ENCODE results near the gene NT5E. TPM values are rescaled to one million over a fixed set of nuclear protein-coding genes. Genes with fewer than 3 reads are reported as not detected.

NT5E gene
- total and polyA plus RNA-seq, 4 donors, result 13.5 to 51.5 (median 34.1) TPM

DNA sequence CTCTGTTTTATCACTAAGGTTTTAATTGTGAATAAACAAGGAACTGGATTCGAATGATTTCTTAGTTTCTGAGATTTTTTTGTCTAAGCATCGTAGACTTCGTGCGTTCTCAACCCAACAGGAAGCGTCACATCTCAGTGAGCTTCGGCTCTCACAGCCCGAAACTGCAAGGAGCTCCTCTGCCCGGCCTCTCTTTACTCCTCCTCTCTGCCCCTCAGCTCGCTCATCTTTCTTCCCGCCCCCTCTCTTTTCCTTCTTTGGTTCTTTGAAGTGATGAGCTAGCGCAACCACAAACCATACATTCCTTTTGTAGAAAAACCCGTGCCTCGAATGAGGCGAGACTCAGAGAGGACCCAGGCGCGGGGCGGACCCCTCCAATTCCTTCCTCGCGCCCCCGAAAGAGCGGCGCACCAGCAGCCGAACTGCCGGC lies 480 bp upstream of the NT5E start:
- DNase-seq (ENCODE audit: low spot score), result no peak
- H3K9ac ChIP-seq (ENCODE audit: low read depth in 1 of 2, low read length in 2 of 2), result peak overlapping the region; percentile 8 to 68
- H3K27me3 ChIP-seq (ENCODE audit: control insufficient read depth in 4 of 4, insufficient read depth in 4 of 4, low read length in 3 of 4), result no peaks in the 10 kb centered on the region
- H3K4me3 ChIP-seq (ENCODE audit: low read depth in 1 of 3, low read length in 3 of 3), result peak overlapping the region in 2 of 3 donors; percentile 79 to 97
- H3K27ac ChIP-seq (ENCODE audit: low read depth in 1 of 2, low read length in 2 of 2), result peak overlapping the region; percentile 77 to 86
- 7% methylated on average over 24 of the region's 24 CpGs for WGBS
- H3K36me3 ChIP-seq (ENCODE audit: control insufficient read depth in 4 of 4, insufficient read depth in 3 of 4, low read depth in 1 of 4, low read length in 3 of 4), result peaks cover 0 to 3% (median 0%) of the 10 kb centered on the region in 4 donors
- peaks cover 6 to 34% (median 24%) of the 10 kb centered on the region in 4 donors for H3K4me1 ChIP-seq (ENCODE audit: control insufficient read depth in 4 of 4, insufficient read depth in 4 of 4, low read length in 3 of 4)
- TF ChIP-seq RAD21 (IDR thresholded peaks at IDR 0.05) (no peak), EGR1 (IDR thresholded peaks at IDR 0.05; ENCODE audit: low read depth in 2 of 2) (no peak), RXRA (IDR thresholded peaks at IDR 0.05) (no peak), NR2F2 (IDR thresholded peaks at IDR 0.05) (no peak), JUND (IDR thresholded peaks at IDR 0.05) (no peak), TAF1 (conservative IDR thresholded peaks at IDR 0.05) (no peak)
- TF ChIP-seq, protein P1, sequence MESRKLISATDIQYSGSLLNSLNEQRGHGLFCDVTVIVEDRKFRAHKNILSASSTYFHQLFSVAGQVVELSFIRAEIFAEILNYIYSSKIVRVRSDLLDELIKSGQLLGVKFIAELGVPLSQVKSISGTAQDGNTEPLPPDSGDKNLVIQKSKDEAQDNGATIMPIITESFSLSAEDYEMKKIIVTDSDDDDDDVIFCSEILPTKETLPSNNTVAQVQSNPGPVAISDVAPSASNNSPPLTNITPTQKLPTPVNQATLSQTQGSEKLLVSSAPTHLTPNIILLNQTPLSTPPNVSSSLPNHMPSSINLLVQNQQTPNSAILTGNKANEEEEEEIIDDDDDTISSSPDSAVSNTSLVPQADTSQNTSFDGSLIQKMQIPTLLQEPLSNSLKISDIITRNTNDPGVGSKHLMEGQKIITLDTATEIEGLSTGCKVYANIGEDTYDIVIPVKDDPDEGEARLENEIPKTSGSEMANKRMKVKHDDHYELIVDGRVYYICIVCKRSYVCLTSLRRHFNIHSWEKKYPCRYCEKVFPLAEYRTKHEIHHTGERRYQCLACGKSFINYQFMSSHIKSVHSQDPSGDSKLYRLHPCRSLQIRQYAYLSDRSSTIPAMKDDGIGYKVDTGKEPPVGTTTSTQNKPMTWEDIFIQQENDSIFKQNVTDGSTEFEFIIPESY (IDR thresholded peaks at IDR 0.05), result no peak
- TF ChIP-seq, protein P2, sequence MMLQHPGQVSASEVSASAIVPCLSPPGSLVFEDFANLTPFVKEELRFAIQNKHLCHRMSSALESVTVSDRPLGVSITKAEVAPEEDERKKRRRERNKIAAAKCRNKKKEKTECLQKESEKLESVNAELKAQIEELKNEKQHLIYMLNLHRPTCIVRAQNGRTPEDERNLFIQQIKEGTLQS (IDR thresholded peaks at IDR 0.05), result no peak
- TF ChIP-seq, protein P3, sequence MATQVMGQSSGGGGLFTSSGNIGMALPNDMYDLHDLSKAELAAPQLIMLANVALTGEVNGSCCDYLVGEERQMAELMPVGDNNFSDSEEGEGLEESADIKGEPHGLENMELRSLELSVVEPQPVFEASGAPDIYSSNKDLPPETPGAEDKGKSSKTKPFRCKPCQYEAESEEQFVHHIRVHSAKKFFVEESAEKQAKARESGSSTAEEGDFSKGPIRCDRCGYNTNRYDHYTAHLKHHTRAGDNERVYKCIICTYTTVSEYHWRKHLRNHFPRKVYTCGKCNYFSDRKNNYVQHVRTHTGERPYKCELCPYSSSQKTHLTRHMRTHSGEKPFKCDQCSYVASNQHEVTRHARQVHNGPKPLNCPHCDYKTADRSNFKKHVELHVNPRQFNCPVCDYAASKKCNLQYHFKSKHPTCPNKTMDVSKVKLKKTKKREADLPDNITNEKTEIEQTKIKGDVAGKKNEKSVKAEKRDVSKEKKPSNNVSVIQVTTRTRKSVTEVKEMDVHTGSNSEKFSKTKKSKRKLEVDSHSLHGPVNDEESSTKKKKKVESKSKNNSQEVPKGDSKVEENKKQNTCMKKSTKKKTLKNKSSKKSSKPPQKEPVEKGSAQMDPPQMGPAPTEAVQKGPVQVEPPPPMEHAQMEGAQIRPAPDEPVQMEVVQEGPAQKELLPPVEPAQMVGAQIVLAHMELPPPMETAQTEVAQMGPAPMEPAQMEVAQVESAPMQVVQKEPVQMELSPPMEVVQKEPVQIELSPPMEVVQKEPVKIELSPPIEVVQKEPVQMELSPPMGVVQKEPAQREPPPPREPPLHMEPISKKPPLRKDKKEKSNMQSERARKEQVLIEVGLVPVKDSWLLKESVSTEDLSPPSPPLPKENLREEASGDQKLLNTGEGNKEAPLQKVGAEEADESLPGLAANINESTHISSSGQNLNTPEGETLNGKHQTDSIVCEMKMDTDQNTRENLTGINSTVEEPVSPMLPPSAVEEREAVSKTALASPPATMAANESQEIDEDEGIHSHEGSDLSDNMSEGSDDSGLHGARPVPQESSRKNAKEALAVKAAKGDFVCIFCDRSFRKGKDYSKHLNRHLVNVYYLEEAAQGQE (IDR thresholded peaks at IDR 0.05), result no peak
- H3K9me3 ChIP-seq (ENCODE audit: control insufficient read depth in 4 of 4, low read length in 3 of 4), result no peaks in the 10 kb centered on the region

DNA sequence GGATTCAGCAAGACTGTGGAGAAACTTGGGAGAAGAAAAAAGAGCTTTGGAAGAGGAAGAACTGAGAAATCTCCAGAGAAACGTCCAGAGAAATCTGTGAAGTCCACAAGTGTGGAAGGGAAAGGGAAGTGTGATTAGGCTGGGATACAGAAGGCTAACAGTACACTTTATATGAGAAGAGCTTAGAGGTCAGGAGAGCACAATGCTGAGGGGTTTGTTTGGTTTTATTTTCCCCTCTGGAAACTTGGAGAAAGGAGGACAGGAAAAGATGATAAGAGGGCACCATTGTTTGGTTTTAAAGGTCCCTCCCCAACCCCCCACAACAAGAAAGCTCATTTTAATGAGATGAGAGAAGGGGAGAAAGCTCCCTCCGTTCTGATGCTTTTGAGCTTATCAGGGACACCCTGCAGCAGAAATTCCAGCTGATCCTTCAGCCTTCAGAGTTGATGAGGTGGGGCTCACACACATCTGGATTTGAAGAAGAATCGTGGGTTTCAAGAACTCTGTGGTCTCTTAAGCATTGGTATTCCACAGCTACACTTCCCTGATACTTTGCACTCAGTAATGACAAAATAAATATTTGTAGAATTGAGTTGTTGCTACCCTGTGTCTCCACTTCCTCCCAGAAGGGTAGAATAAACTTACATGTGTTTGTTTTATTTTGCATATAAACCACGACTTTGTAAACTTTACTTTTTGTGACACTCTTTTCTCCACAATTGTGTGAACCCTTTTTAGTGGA lies 1.9 kb downstream of the NT5E start:
- peak overlapping the region; percentile 77 to 87 for H3K27ac ChIP-seq (ENCODE audit: low read depth in 1 of 2, low read length in 2 of 2)
- TF ChIP-seq HNF4A (conservative IDR thresholded peaks at IDR 0.05) (peak; percentile 19 to 25), SP1 (IDR thresholded peaks at IDR 0.05) (peak; percentile 19), NR2F2 (IDR thresholded peaks at IDR 0.05) (peak; percentile 86), TAF1 (conservative IDR thresholded peaks at IDR 0.05) (no peak), EGR1 (IDR thresholded peaks at IDR 0.05; ENCODE audit: low read depth in 2 of 2) (peak in 1 of 2 donors; percentile 25), FOXA1 (IDR thresholded peaks at IDR 0.05) (no peak), HNF4G (IDR thresholded peaks at IDR 0.05) (no peak), JUND (IDR thresholded peaks at IDR 0.05) (no peak), FOXA2 (IDR thresholded peaks at IDR 0.05) (no peak), YY1 (IDR thresholded peaks at IDR 0.05) (peak; percentile 11), GABPA (IDR thresholded peaks at IDR 0.05 in 1 of 2, conservative IDR thresholded peaks at IDR 0.05 in 1 of 2) (no peak)
- TF ChIP-seq, protein P2 (IDR thresholded peaks at IDR 0.05), result no peak
- TF ChIP-seq, protein P4, sequence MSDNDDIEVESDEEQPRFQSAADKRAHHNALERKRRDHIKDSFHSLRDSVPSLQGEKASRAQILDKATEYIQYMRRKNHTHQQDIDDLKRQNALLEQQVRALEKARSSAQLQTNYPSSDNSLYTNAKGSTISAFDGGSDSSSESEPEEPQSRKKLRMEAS (IDR thresholded peaks at IDR 0.05), result peak; percentile 8
- TF ChIP-seq, protein P5, sequence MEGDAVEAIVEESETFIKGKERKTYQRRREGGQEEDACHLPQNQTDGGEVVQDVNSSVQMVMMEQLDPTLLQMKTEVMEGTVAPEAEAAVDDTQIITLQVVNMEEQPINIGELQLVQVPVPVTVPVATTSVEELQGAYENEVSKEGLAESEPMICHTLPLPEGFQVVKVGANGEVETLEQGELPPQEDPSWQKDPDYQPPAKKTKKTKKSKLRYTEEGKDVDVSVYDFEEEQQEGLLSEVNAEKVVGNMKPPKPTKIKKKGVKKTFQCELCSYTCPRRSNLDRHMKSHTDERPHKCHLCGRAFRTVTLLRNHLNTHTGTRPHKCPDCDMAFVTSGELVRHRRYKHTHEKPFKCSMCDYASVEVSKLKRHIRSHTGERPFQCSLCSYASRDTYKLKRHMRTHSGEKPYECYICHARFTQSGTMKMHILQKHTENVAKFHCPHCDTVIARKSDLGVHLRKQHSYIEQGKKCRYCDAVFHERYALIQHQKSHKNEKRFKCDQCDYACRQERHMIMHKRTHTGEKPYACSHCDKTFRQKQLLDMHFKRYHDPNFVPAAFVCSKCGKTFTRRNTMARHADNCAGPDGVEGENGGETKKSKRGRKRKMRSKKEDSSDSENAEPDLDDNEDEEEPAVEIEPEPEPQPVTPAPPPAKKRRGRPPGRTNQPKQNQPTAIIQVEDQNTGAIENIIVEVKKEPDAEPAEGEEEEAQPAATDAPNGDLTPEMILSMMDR (IDR thresholded peaks at IDR 0.05; ENCODE audit: low read depth, low read length, missing input control), result no peak
- H3K4me3 ChIP-seq (ENCODE audit: low read depth in 1 of 3, low read length in 3 of 3), result peak overlapping the region; percentile 55 to 97 (median 79)
- no peaks in the 10 kb centered on the region for H3K9me3 ChIP-seq (ENCODE audit: control insufficient read depth in 4 of 4, low read length in 3 of 4)
- H3K9ac ChIP-seq (ENCODE audit: low read depth in 1 of 2, low read length in 2 of 2), result peak overlapping the region; percentile 43 to 92
- 6% methylated on average over 4 of the region's 4 CpGs for WGBS
- H3K27me3 ChIP-seq (ENCODE audit: control insufficient read depth in 4 of 4, insufficient read depth in 4 of 4, low read length in 3 of 4), result no peaks in the 10 kb centered on the region
- H3K4me1 ChIP-seq (ENCODE audit: control insufficient read depth in 4 of 4, insufficient read depth in 4 of 4, low read length in 3 of 4), result peaks cover 6 to 37% (median 26%) of the 10 kb centered on the region in 4 donors
- peaks cover 0 to 3% (median 0%) of the 10 kb centered on the region in 4 donors for H3K36me3 ChIP-seq (ENCODE audit: control insufficient read depth in 4 of 4, insufficient read depth in 3 of 4, low read depth in 1 of 4, low read length in 3 of 4)
- no peak for DNase-seq (ENCODE audit: low spot score)
